SK-N-SH (cell line): ENCODE data around the gene CBLL2. TPM values are rescaled to one million over a fixed set of nuclear protein-coding genes. Genes with fewer than 3 reads are reported as not detected.
A peak's percentile ranks its signal among the peaks of the same experiment; 100 is the strongest.

Experiments used
- CTCF ChIA-PET: fragments of 300-600, 350-600 bp; formaldehyde crosslinking; extraction: SDS; loops from one replicate; lab custom pipeline; 2021; lab: Yijun Ruan, JAX
- POLR2A ChIA-PET: fragments of 350-600 bp; sonication (Branson Sonifier 250); formaldehyde crosslinking; extraction: SDS; loops from one replicate; lab custom pipeline; 2020; ENCODE audit warnings: antibody characterized with exemption, inconsistent platforms; lab: Yijun Ruan, JAX
- DNase-seq: peaks from one replicate; pipeline ENCODE4 v3.0.0; 2012
- H2AFZ ChIP-seq: fragments of 200-600 bp; sonication (generic); 2 replicates; pipeline ENCODE4 v1.8.1; 2016; ENCODE audit warnings: antibody characterized with exemption, mild to moderate bottlenecking, low read depth
- H3F3A ChIP-seq: fragments of 200-600 bp; sonication (generic); replicated peaks from 2 replicates; pipeline ENCODE3; 2016; ENCODE audit warnings: antibody characterized with exemption, mild to moderate bottlenecking; ENCODE audit not compliant: insufficient read depth
- H3K27ac ChIP-seq, 2 experiments: fragments of 200-500 bp in 1 of 2; fragments of 200-600 bp in 1 of 2; sonication (Bioruptor generic) in 1 of 2; sonication (generic), shearing (Covaris generic) in 1 of 2; 2 replicates each; pipeline versions ENCODE4 v1.5.1 to v1.6.1; 2014 to 2016; ENCODE audit warnings: low read depth in 2 of 2, inconsistent platforms in 1 of 2, low read length in 1 of 2, mild to moderate bottlenecking in 1 of 2, mixed read lengths in 1 of 2
- H3K27me3 ChIP-seq: fragments of 200-600 bp; sonication (generic), shearing (Covaris generic); 2 replicates; pipeline ENCODE4 v1.6.1; 2016; ENCODE audit warnings: mixed run types; ENCODE audit not compliant: insufficient read depth
- H3K36me3 ChIP-seq, 2 experiments: fragments of 200-500 bp in 1 of 2; fragments of 200-600 bp in 1 of 2; sonication (Bioruptor generic) in 1 of 2; sonication (generic) in 1 of 2; replicated peaks in 1 of 2; 2 replicates each; pipeline versions ENCODE3 to v1.5.1; 2014 to 2016; ENCODE audit warnings: low read length in 1 of 2, mild to moderate bottlenecking in 1 of 2; ENCODE audit not compliant: insufficient read depth in 2 of 2, control insufficient read depth in 1 of 2
- H3K4me1 ChIP-seq, 2 experiments: fragments of 200-500 bp in 1 of 2; fragments of 200-600 bp in 1 of 2; sonication (Bioruptor generic) in 1 of 2; sonication (generic), shearing (Covaris generic) in 1 of 2; 2 replicates each; pipeline versions ENCODE4 v1.5.1 to v1.6.1; 2014 to 2016; ENCODE audit warnings: low read depth in 1 of 2, low read length in 1 of 2, mixed run types in 1 of 2; ENCODE audit not compliant: insufficient read depth in 2 of 2, control insufficient read depth in 1 of 2
- H3K4me2 ChIP-seq: fragments of 200-600 bp; sonication (generic), shearing (Covaris generic); 2 replicates; pipeline ENCODE4 v1.6.1; 2017; ENCODE audit warnings: mixed run types
- H3K4me3 ChIP-seq, 2 experiments: fragments of 200-500 bp in 1 of 2; fragments of 200-600 bp in 1 of 2; sonication (Bioruptor generic) in 1 of 2; sonication (generic), shearing (Covaris generic) in 1 of 2; 2 replicates each; pipeline versions ENCODE4 v1.5.1 to v1.8.1; 2014 to 2016; ENCODE audit warnings: low read depth in 2 of 2, inconsistent platforms in 1 of 2, low read length in 1 of 2, mild to moderate bottlenecking in 1 of 2, mixed read lengths in 1 of 2, moderate library complexity in 1 of 2
- H3K79me2 ChIP-seq: fragments of 200-600 bp; sonication (generic); 2 replicates; pipeline ENCODE4 v1.8.1; 2017; ENCODE audit warnings: mild to moderate bottlenecking; ENCODE audit not compliant: insufficient read depth
- H3K9ac ChIP-seq: fragments of 200-600 bp; sonication (generic); 2 replicates; pipeline ENCODE4 v1.6.1; 2017; ENCODE audit warnings: mixed run types
- H3K9me2 ChIP-seq: fragments of 200-600 bp; sonication (generic); 2 replicates; pipeline ENCODE4 v1.6.1; 2017; ENCODE audit warnings: mixed run types
- H3K9me3 ChIP-seq: fragments of 200-600 bp; sonication (generic); 2 replicates; pipeline ENCODE4 v1.6.1; 2017; ENCODE audit warnings: mixed run types, mild to moderate bottlenecking, moderate library complexity
- H4K20me1 ChIP-seq: fragments of 200-600 bp; sonication (generic); 2 replicates; pipeline ENCODE4 v1.6.1; 2017; ENCODE audit warnings: mild to moderate bottlenecking, mixed run types; ENCODE audit not compliant: insufficient read depth
- CHD2 ChIP-seq: fragments of 150-350 bp; IDR thresholded peaks from 2 replicates; pipeline ENCODE4 v1.6.1; 2018; ENCODE audit warnings: low read length; ENCODE audit not compliant: partially characterized antibody
- ELF1 ChIP-seq: IDR thresholded peaks from 2 replicates; pipeline ENCODE4 v1.4.0; 2012
- EP300 ChIP-seq, 2 experiments: IDR thresholded peaks; 2 replicates each; pipeline versions ENCODE4 v1.4.0 to v1.6.1; 2012; ENCODE audit warnings: borderline replicate concordance in 1 of 2, low read depth in 1 of 2, low read length in 1 of 2
- EZH2phosphoT487 ChIP-seq: fragments of 200-600 bp; sonication (generic); IDR thresholded peaks from 2 replicates; pipeline ENCODE4 v1.6.1; 2017; ENCODE audit warnings: low read depth, mixed run types, mild to moderate bottlenecking, antibody characterized with exemption, moderate library complexity, borderline replicate concordance
- FOSL2 ChIP-seq: IDR thresholded peaks from 2 replicates; pipeline ENCODE4 v1.4.0; 2012; ENCODE audit warnings: low read depth, mild to moderate bottlenecking, moderate library complexity, borderline replicate concordance
- FOXJ3 ChIP-seq: sonication (generic); formaldehyde crosslinking; IDR thresholded peaks from 2 replicates; pipeline ENCODE4 v1.5.1; 2020; ENCODE audit warnings: mild to moderate bottlenecking, missing genetic modification reagents
- FOXM1 ChIP-seq: IDR thresholded peaks from 2 replicates; pipeline ENCODE4 v1.4.0; 2012; ENCODE audit warnings: low read depth, mild to moderate bottlenecking
- GABPA ChIP-seq: IDR thresholded peaks from 2 replicates; pipeline ENCODE4 v1.4.0; 2012; ENCODE audit warnings: low read depth, mild to moderate bottlenecking
- GATA2 ChIP-seq: sonication (generic); formaldehyde crosslinking; IDR thresholded peaks from 2 replicates; pipeline ENCODE4 v1.5.0; 2020; ENCODE audit warnings: mild to moderate bottlenecking, missing genetic modification reagents
- JUND ChIP-seq: IDR thresholded peaks from 2 replicates; pipeline ENCODE4 v1.4.0; 2012
- MEF2A ChIP-seq: IDR thresholded peaks from 2 replicates; pipeline ENCODE4 v1.4.0; 2012; ENCODE audit warnings: low read depth, borderline replicate concordance
- MXI1 ChIP-seq: IDR thresholded peaks from 2 replicates; pipeline ENCODE4 v1.6.1; 2012; ENCODE audit warnings: mild to moderate bottlenecking, low read depth, low read length, improper control_type of control experiment
- NRF1 ChIP-seq: IDR thresholded peaks from 2 replicates; pipeline ENCODE4 v1.6.1; 2012; ENCODE audit warnings: low read depth, mild to moderate bottlenecking, low read length
- RXRA ChIP-seq: IDR thresholded peaks from 2 replicates; pipeline ENCODE4 v1.4.0; 2012; ENCODE audit warnings: low read depth, mild to moderate bottlenecking, borderline replicate concordance
- SMC3 ChIP-seq: IDR thresholded peaks from 2 replicates; pipeline ENCODE4 v1.6.1; 2012; ENCODE audit warnings: low read depth, low read length, improper control_type of control experiment
- TAF1 ChIP-seq: IDR thresholded peaks from 2 replicates; pipeline ENCODE4 v1.6.1; 2012; ENCODE audit warnings: low read depth, mild to moderate bottlenecking, low read length, moderate library complexity, borderline replicate concordance
- TCF12 ChIP-seq: IDR thresholded peaks from 2 replicates; pipeline ENCODE4 v1.4.0; 2012
- WGBS: methylation state at CpG from one replicate; pipeline ENCODE4 v1.1.6; 2017; ENCODE audit warnings: low lambda C conversion rate; 5-methylcytosine and 5-hydroxymethylcytosine counted together
- polyA plus RNA-seq, 3 experiments: library from polyadenylated mRNA; depleted of rRNA; stranded (reverse); fragments of >200 nt; gene quantifications; 2 replicates each; pipeline ENCODE4 v1.2.3, GENCODE V29; 2012
- TF ChIP-seq, protein P1 (sequence below): fragments of 200-600 bp; sonication (generic); IDR thresholded peaks from 2 replicates; pipeline ENCODE4 v1.6.1; 2017; ENCODE audit warnings: antibody characterized with exemption, mild to moderate bottlenecking, moderate library complexity
- TF ChIP-seq, protein P2 (sequence below): fragments of 150-350 bp; IDR thresholded peaks from 2 replicates; pipeline ENCODE4 v1.6.1; 2017; ENCODE audit warnings: antibody characterized with exemption, low read length, low read depth, borderline replicate concordance
- TF ChIP-seq, protein P3 (sequence below): IDR thresholded peaks from 2 replicates; pipeline ENCODE4 v1.4.0; 2012; ENCODE audit warnings: low read depth

The CBLL2 gene
- polyA plus RNA-seq, 1 of the 3 experiments (the other 2 are of a cell fraction): not detected

DNA sequence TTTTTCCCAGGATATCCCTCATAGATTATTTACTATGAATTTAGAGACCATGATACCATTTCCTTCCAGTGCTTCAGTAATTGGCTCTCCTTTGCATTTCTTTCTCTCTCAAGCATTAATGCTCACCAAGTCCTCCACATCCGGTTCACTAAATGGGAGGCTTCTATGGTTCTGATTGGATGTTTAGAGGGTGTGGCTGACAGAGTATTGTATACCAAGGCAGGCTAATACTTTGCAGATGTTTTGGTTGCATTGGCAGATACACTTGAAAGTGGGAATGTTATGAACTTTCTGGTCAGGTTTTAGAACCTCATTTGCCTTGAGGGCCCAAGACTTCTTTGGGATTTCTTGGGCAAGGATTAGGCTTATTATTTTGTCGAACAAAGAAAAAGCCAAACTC is 24.2 kb downstream of the CBLL2 start (continued):
- TF ChIP-seq, protein P1, sequence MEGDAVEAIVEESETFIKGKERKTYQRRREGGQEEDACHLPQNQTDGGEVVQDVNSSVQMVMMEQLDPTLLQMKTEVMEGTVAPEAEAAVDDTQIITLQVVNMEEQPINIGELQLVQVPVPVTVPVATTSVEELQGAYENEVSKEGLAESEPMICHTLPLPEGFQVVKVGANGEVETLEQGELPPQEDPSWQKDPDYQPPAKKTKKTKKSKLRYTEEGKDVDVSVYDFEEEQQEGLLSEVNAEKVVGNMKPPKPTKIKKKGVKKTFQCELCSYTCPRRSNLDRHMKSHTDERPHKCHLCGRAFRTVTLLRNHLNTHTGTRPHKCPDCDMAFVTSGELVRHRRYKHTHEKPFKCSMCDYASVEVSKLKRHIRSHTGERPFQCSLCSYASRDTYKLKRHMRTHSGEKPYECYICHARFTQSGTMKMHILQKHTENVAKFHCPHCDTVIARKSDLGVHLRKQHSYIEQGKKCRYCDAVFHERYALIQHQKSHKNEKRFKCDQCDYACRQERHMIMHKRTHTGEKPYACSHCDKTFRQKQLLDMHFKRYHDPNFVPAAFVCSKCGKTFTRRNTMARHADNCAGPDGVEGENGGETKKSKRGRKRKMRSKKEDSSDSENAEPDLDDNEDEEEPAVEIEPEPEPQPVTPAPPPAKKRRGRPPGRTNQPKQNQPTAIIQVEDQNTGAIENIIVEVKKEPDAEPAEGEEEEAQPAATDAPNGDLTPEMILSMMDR: no peak
- TF ChIP-seq FOXM1 (no peak), FOXJ3 (CRISPR knock-in tag) (no peak), EZH2phosphoT487 (no peak), SMC3 (no peak), NRF1 (no peak), RXRA (no peak), TAF1 (no peak)

DNA sequence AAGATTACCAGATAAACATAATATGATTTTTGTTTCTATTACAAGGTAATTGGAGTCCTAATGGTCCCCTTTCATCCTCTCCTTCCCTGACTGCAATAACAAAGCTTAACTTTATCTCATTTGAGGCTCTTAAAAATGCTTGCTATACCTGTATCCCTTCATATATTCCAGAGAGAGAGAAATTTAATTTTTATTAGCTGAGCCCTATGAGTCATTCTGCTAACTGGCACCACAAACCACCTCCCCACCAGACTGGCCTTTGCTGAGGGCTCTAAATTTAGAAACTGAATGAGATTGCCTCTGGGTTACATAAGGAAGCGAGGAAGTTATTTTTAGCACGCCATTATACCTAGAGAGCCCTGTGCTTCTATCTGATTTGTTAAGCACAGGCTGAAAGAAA is 27.4 kb downstream of the CBLL2 start:
- H3K27me3 ChIP-seq: no peaks in the 10 kb centered on the region
- peaks cover 3 to 9% of the 10 kb centered on the region in 2 experiments; a peak in 2 of 4 replicates for H3K4me1 ChIP-seq
- no peak overlapping the region for H3K9ac ChIP-seq
- CTCF ChIA-PET: no interaction called here
- peak; percentile 19 for DNase-seq
- 3% methylated on average over 2 of the region's 2 CpGs for WGBS
- H3K4me2 ChIP-seq: peak overlapping the region; percentile 57; the same call in 1 of the 2 replicates
- POLR2A ChIA-PET: no interaction called here
- H3F3A ChIP-seq: no peaks in the 10 kb centered on the region
- H3K9me2 ChIP-seq: no peaks in the 10 kb centered on the region
- no peaks in the 10 kb centered on the region for H3K36me3 ChIP-seq
- no peaks in the 10 kb centered on the region for H3K9me3 ChIP-seq
- no peaks in the 10 kb centered on the region for H3K79me2 ChIP-seq
- H3K4me3 ChIP-seq: peak overlapping the region in 1 of 2 experiments; percentile 9; a peak in 1 of 4 replicates
- H3K27ac ChIP-seq: peak overlapping the region in 1 of 2 experiments; percentile 62; a peak in 2 of 4 replicates
- no peak for TF ChIP-seq CHD2
- peak; percentile 92 for TF ChIP-seq MEF2A
- TF ChIP-seq EZH2phosphoT487: no peak
- no peak for TF ChIP-seq ELF1
- TF ChIP-seq MXI1: no peak
- TF ChIP-seq JUND: peak; percentile 37; the same call in 1 of the 2 replicates
- TF ChIP-seq TCF12: peak; percentile 31; the same call in 1 of the 2 replicates
- TF ChIP-seq, protein P2, sequence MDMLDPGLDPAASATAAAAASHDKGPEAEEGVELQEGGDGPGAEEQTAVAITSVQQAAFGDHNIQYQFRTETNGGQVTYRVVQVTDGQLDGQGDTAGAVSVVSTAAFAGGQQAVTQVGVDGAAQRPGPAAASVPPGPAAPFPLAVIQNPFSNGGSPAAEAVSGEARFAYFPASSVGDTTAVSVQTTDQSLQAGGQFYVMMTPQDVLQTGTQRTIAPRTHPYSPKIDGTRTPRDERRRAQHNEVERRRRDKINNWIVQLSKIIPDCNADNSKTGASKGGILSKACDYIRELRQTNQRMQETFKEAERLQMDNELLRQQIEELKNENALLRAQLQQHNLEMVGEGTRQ: no peak
- no peak for TF ChIP-seq EP300 (IDR thresholded peaks at IDR 0.05; ENCODE audit: borderline replicate concordance in 1 of 2, low read depth in 1 of 2, low read length in 1 of 2)
- TF ChIP-seq GABPA: no peak
- peak; percentile 26; the same call in 1 of the 2 replicates for TF ChIP-seq FOSL2
- TF ChIP-seq, protein P3, sequence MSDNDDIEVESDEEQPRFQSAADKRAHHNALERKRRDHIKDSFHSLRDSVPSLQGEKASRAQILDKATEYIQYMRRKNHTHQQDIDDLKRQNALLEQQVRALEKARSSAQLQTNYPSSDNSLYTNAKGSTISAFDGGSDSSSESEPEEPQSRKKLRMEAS: no peak
- TF ChIP-seq FOXJ3 (CRISPR knock-in tag): no peak
- TF ChIP-seq GATA2 (CRISPR knock-in tag): no peak; the same call in 1 of the 2 replicates
- H4K20me1 ChIP-seq: no peaks in the 10 kb centered on the region
- peak overlapping the region; percentile 66; the same call in 1 of the 2 replicates for H2AFZ ChIP-seq
